Natural killer cell treated with Interleukin-12 subunit alpha and Interleukin-12 subunit beta and Interleukin-15 and Interleukin-18, amount 100 ng/mL, for 72 hours (primary cell): ENCODE results near the gene TMEM87A. TPM values are rescaled to one million over a fixed set of nuclear protein-coding genes. Genes with fewer than 3 reads are reported as not detected.

Source experiments
- ATAC-seq, 2 donors: fragments of 150-1000 bp; cut with Tn5 transposase in 1 of 2; sonication (Bioruptor Pico), chemical (Tn5 transposase) in 1 of 2; 2 replicates each; pipeline ENCODE4 v1.10.0; 2021
- DNase-seq: peaks from one replicate; pipeline ENCODE4 v3.0.0; 2022; ENCODE audit warnings: low spot score
- H3K27ac Mint-ChIP-seq, 2 donors: 1 replicate in 1 of 2; 2 replicates in 1 of 2; pipeline ENCODE4 v1.8.0; 2022; ENCODE audit warnings: mixed read lengths in 2 of 2, mild to moderate bottlenecking in 1 of 2, moderate library complexity in 1 of 2
- H3K27me3 Mint-ChIP-seq, 2 donors: 1 replicate in 1 of 2; 2 replicates in 1 of 2; pipeline ENCODE4 v1.8.0; 2022; ENCODE audit warnings: mixed read lengths in 2 of 2
- H3K36me3 Mint-ChIP-seq: one replicate; pipeline ENCODE4 v1.8.0; 2022; ENCODE audit warnings: mixed read lengths
- H3K4me1 Mint-ChIP-seq, 2 donors: 1 replicate in 1 of 2; 2 replicates in 1 of 2; pipeline ENCODE4 v1.8.0; 2022; ENCODE audit warnings: low read depth in 2 of 2, mixed read lengths in 2 of 2, mild to moderate bottlenecking in 1 of 2
- H3K4me3 Mint-ChIP-seq: one replicate; pipeline ENCODE4 v1.8.0; 2022; ENCODE audit warnings: mixed read lengths
- H3K9me3 Mint-ChIP-seq: 2 replicates; pipeline ENCODE4 v1.8.0; 2022; ENCODE audit warnings: mixed read lengths
- total RNA-seq, 2 donors: library from RNA; stranded (reverse); gene quantifications; one replicate each; pipeline ENCODE4 v1.2.3, GENCODE V29; 2022

TMEM87A gene
- total RNA-seq, 2 donors from 2014 or later: 53.0 to 59.4 TPM

DNA sequence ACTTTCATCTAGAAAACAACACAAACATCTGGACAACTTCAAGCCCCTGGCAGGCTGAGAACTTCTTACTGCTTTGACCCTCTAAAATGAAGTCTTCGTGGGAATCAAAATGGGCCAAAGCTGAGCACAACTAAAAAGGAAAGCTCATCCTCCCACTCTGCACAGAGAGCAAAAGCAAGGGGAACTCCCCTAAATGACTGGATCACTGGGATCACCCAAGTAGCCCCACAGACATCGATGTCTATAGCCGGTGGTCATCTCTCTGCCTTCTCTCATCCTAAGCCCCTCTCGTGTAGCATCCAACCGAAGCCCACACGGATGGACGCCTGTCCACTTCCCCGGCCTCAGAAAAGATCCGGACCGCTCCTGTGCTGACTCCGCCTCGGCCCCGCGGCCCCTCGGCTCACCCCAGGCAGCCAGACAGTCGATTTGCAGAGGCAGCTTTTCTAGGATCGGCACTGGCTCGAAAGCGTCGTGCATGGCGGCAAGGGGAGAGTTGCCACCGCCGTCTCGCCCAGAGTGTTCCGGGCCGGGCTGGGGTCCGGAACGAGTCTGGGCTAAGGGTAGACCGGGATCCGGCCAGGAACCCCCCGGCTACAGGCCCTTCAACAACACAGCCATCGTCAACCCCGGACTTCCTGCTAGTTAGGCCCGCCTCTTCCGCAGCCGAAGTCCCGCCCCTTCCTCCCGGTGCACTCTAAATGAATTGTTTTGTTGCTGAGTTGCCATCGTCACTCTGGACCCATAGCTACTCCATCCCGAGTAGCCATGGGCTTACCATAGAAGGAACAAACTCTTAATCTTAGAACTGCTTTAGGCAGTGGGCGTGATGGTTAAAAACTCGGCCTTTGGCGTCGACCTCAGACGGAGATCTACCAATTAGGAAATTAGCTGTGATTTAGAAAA, 65.3 kb downstream of the TMEM87A start, which contains the start of gene VPS39:
Gene VPS39 (minus strand): TSS at position 631 of the 906 bp plus-strand sequence. CDS start 151 bp downstream, at position 480.
- peaks cover 13% of the 10 kb centered on the region for H3K36me3 Mint-ChIP-seq

DNA sequence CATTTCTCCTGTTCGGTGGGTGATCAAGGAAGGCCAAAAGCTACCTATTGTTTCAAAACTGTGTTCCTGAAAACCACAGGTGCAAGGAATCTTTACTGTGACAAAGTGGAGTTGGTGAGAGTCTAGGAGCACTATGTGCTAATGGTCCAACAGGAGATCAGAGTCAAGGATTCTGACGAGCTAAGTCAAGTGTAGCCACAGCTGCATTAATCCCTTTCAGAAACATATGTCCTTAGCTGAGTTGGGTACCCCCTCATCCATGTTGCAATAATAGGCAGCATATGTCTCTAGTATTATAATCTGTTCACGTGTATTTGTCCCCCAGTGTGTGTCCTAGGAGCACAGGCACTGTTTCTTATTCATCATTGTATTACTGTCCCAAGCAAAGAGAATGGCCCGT, 66.8 kb downstream of the TMEM87A start:
- Mint-ChIP-seq H3K9me3 (no peaks in the 10 kb centered on the region), H3K4me1 (peaks cover 29 to 30% of the 10 kb centered on the region in 2 donors), H3K27me3 (no peaks in the 10 kb centered on the region), H3K36me3 (peaks cover 4% of the 10 kb centered on the region), H3K27ac (peak overlapping the region; percentile 83 to 96), H3K4me3 (peak overlapping the region; percentile 93)
- no peak for DNase-seq
- no peak for ATAC-seq

More for the DNA sequence above, 65.3 kb downstream of the TMEM87A start, which contains the start of gene VPS39:
- ATAC-seq (peak; percentile 98 to 99), DNase-seq (peak; percentile 91)
- no peaks in the 10 kb centered on the region for H3K9me3 Mint-ChIP-seq
- no peaks in the 10 kb centered on the region for H3K27me3 Mint-ChIP-seq
- peak within 1 kb of the TSS; percentile 93 for H3K4me3 Mint-ChIP-seq
- peak within 1 kb of the TSS; percentile 83 to 96 for H3K27ac Mint-ChIP-seq
- peaks cover 29 to 30% of the 10 kb centered on the region in 2 donors for H3K4me1 Mint-ChIP-seq

- no peak for DNase-seq
- Mint-ChIP-seq H3K27ac (no peak overlapping the region), H3K4me1 (peaks cover 29 to 36% of the 10 kb centered on the region in 2 donors), H3K27me3 (no peaks in the 10 kb centered on the region), H3K9me3 (no peaks in the 10 kb centered on the region), H3K36me3 (no peaks in the 10 kb centered on the region), H3K4me3 (no peak overlapping the region)
- no peak for ATAC-seq
Measured at GRCh38 chr15:42203891-42204290, 69.3 kb downstream of the TMEM87A start.

DNA sequence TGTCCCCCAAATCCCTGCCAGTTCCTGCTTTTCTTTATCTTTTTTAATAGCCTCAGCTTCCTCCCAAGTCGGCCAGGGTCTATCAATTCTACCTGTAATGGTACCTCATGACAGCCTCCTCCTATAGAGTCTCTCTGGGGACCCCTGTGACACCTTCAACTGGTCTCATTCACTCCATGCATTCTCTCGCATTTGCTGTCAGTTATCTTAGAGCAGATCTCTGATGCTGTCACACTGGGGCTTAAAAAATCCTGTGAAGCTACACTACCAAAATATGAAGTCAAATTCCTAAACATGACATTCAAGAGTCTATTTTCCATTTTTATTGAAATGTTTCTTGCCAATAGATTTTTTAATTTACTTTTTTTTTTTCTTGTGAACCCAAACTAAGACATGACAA, 70.6 kb downstream of the TMEM87A start:
- Mint-ChIP-seq H3K36me3 (no peaks in the 10 kb centered on the region), H3K9me3 (no peaks in the 10 kb centered on the region), H3K27me3 (no peaks in the 10 kb centered on the region), H3K27ac (peak overlapping the region in 1 of 2 donors; percentile 4), H3K4me3 (no peak overlapping the region), H3K4me1 (peaks cover 24 to 33% of the 10 kb centered on the region in 2 donors)
- DNase-seq: no peak
- no peak for ATAC-seq

DNA sequence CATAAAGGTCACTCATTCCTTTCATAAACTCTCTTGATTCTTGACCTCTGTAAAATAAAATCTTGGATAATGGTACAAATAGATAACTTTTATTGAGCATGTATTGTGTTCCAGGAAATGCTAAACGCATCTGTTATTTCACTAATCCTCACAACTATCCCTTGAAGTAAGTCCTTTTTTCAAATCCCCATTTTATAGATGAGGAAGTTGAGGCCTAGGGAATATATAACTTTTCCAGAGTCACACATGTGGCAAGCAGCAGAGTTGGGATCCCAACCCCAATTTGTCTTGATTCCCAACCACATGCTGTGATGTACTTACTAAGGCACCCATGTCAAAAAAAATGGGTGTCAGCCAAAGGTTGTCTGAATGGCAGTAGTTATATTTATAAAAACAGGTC, 71.4 kb downstream of the TMEM87A start:
- peaks cover 2% of the 10 kb centered on the region for H3K36me3 Mint-ChIP-seq
- DNase-seq: no peak
- no peaks in the 10 kb centered on the region for H3K27me3 Mint-ChIP-seq
- H3K27ac Mint-ChIP-seq: no peak overlapping the region
- H3K4me1 Mint-ChIP-seq: peaks cover 17 to 25% of the 10 kb centered on the region in 2 donors
- no peak for ATAC-seq
- no peaks in the 10 kb centered on the region for H3K9me3 Mint-ChIP-seq
- no peak overlapping the region for H3K4me3 Mint-ChIP-seq

GRCh38 chr15:42199126-42199525, 74.1 kb downstream of the TMEM87A start:
- H3K9me3 Mint-ChIP-seq: no peaks in the 10 kb centered on the region
- peaks cover 4 to 20% of the 10 kb centered on the region in 2 donors for H3K4me1 Mint-ChIP-seq
- H3K36me3 Mint-ChIP-seq: peaks cover 14% of the 10 kb centered on the region
- no peak overlapping the region for H3K4me3 Mint-ChIP-seq
- ATAC-seq (no peak), DNase-seq (no peak)
- no peaks in the 10 kb centered on the region for H3K27me3 Mint-ChIP-seq
- H3K27ac Mint-ChIP-seq: no peak overlapping the region

DNA sequence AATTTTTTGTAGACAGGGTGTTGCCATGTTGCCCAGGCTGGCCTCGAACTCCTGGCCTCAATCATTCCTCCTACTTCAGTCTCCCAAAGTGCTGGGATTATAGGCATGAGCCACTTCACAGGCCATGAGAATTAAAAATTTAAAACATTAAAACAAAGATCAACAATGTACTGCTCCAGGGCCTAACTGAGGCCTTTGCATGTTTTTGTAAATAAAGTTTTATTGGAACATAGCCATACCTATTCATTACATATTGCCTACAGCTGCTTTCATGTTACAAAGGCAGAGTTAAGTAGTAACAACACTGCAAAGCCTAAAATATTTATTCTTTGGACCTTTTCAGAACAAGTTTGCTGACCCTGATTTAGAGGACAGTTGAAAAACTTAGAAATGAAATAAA, 74.7 kb downstream of the TMEM87A start:
- no peak for DNase-seq
- Mint-ChIP-seq H3K27me3 (no peaks in the 10 kb centered on the region), H3K4me1 (peaks cover 8 to 17% of the 10 kb centered on the region in 2 donors), H3K9me3 (no peaks in the 10 kb centered on the region), H3K36me3 (peaks cover 14% of the 10 kb centered on the region), H3K4me3 (no peak overlapping the region), H3K27ac (no peak overlapping the region)
- no peak for ATAC-seq

GRCh38 chr15:42194513-42194912, 78.7 kb downstream of the TMEM87A start:
- ATAC-seq (peak; percentile 56 to 68), DNase-seq (no peak)
- Mint-ChIP-seq H3K36me3 (peaks cover 29% of the 10 kb centered on the region), H3K4me3 (no peak overlapping the region), H3K27me3 (no peaks in the 10 kb centered on the region), H3K9me3 (no peaks in the 10 kb centered on the region), H3K4me1 (peaks cover 10 to 17% of the 10 kb centered on the region in 2 donors), H3K27ac (no peak overlapping the region)

DNA sequence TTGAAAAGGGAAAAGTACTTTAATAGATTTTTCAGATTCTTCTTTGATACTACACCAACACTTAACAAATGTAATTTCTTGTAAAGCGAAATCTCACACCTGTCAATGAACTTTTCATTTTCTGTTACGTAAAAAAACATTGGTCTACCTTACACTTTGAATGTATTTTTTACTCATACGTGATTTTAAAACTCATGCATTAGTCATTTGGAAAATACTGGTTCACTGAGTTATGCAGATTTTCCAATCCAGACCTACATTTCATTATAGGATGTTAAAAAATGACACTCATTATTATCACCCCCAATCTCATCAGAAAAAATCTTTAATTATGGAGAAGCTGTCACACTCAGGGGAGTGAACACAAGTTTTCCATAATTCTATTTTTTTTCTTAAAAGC, 79.8 kb downstream of the TMEM87A start:
- Mint-ChIP-seq H3K9me3 (no peaks in the 10 kb centered on the region), H3K4me3 (no peak overlapping the region), H3K27me3 (no peaks in the 10 kb centered on the region), H3K27ac (no peak overlapping the region), H3K36me3 (peaks cover 29% of the 10 kb centered on the region), H3K4me1 (peaks cover 10 to 17% of the 10 kb centered on the region in 2 donors)
- DNase-seq (no peak), ATAC-seq (no peak)

GRCh38 chr15:42191610-42192346, 81.5 kb downstream of the TMEM87A start:
- no peak overlapping the region for H3K27ac Mint-ChIP-seq
- no peaks in the 10 kb centered on the region for H3K27me3 Mint-ChIP-seq
- DNase-seq: no peak
- peaks cover 10 to 17% of the 10 kb centered on the region in 2 donors for H3K4me1 Mint-ChIP-seq
- ATAC-seq: no peak
- peaks cover 27% of the 10 kb centered on the region for H3K36me3 Mint-ChIP-seq
- no peaks in the 10 kb centered on the region for H3K9me3 Mint-ChIP-seq
- no peak overlapping the region for H3K4me3 Mint-ChIP-seq

DNA sequence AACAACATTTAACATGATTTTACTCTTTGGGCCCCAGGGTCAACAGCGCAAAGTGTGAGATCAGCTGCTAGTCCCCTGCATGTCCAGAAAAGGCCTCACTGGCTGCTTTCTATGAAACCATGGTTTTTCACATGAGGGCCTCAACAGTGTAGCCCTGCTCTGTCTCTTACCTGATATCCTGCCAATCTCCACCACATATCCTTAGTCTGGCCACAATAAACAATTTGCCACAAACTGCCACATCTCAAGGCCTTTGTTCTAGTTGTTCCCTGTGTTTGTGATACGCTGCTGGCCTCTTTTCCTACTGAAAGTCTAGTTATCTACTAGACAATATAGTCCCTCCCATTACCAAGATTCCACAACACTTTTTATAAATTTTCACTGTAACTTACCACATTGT, 82.9 kb downstream of the TMEM87A start:
- Mint-ChIP-seq H3K4me1 (peaks cover under 1 to 13% of the 10 kb centered on the region in 2 donors), H3K9me3 (no peaks in the 10 kb centered on the region), H3K27me3 (no peaks in the 10 kb centered on the region), H3K27ac (no peak overlapping the region), H3K36me3 (peaks cover 26% of the 10 kb centered on the region), H3K4me3 (no peak overlapping the region)
- ATAC-seq (no peak), DNase-seq (no peak)

DNA sequence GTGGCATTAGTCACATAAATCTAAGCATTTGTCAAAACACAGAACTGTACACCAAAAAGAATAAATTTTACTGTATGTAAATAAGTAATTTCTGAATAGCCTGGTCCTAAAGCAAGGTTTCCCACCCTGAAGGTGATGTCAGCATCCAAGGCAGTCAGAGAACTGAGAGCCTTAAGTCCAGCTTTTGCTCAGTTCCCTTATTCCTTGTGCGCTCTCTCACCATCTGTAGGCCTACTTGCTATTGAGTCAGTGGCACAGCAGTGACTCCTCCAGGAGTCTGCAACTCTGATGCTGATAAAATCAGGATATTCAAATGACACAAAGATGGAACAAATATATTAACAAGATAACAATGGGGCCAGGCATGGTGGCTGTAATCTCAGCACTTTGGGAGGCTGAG, 87.4 kb downstream of the TMEM87A start:
- Mint-ChIP-seq H3K4me1 (peaks cover 0 to 5% of the 10 kb centered on the region in 2 donors), H3K27ac (no peak overlapping the region), H3K27me3 (no peaks in the 10 kb centered on the region), H3K4me3 (no peak overlapping the region), H3K36me3 (peaks cover 38% of the 10 kb centered on the region), H3K9me3 (no peaks in the 10 kb centered on the region)
- no peak for ATAC-seq
- DNase-seq: no peak

DNA sequence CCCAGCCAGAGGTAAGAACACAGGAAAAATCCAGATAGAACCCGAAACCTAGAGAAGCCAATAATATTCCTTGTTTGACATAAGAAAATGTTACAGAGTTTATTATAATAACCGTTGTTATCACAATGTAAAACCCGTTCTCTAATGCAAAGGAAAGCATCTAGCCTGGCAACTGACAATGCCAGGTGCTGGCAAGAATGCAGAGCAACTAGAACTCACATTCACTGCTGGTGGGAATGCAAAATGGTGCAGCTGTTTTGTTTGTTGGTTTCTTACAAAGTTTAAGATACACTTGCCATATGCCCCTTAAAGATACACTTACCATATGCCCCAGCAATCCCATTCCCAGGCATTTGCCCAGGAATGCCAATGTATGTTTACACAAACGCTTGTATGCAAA, 88.5 kb downstream of the TMEM87A start:
- no peak for ATAC-seq
- H3K4me3 Mint-ChIP-seq: no peak overlapping the region
- peaks cover 32% of the 10 kb centered on the region for H3K36me3 Mint-ChIP-seq
- no peaks in the 10 kb centered on the region for H3K4me1 Mint-ChIP-seq
- no peaks in the 10 kb centered on the region for H3K9me3 Mint-ChIP-seq
- no peaks in the 10 kb centered on the region for H3K27me3 Mint-ChIP-seq
- DNase-seq: no peak
- no peak overlapping the region for H3K27ac Mint-ChIP-seq

DNA sequence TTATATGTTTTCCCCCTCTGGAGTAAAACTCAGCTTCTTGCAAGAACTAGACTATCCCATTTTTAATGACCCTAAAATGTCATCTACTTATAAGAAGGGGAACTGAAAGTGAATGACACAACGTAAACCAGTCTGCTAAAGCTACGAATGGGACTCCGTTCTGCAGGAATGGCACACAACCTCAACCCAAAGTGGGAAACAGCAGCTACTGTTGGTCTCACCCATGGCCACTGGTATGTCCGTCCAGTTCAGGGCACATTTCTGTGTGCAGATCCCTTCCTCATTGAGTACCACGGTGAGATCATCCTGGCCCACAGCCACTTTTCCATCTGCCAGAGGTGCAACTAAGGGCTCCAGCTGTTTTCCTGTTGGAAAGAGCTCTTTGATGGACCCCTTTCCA, 88.9 kb downstream of the TMEM87A start:
- DNase-seq (no peak), ATAC-seq (no peak)
- Mint-ChIP-seq H3K9me3 (no peaks in the 10 kb centered on the region), H3K4me3 (no peak overlapping the region), H3K27ac (no peak overlapping the region), H3K4me1 (no peaks in the 10 kb centered on the region), H3K36me3 (peaks cover 32% of the 10 kb centered on the region), H3K27me3 (no peaks in the 10 kb centered on the region)
